Mesothelial cell of epicardium (in vitro differentiated cells): Measurements from ENCODE around the gene RORB. TPM values are rescaled to one million over a fixed set of nuclear protein-coding genes. Genes with fewer than 3 reads are reported as not detected.
A peak's percentile ranks its signal among the peaks of the same experiment; 100 is the strongest.

Experiments
- DNase-seq, 2 experiments: peaks; one replicate each; pipeline ENCODE4 v3.0.0; 2021; ENCODE audit warnings: low spot score in 2 of 2; ENCODE audit not compliant: unreplicated experiment in 2 of 2
- H3K27ac Mint-ChIP-seq: 2 replicates; pipeline ENCODE4 v1.8.0; 2021; ENCODE audit warnings: mixed read lengths
- H3K27me3 Mint-ChIP-seq: 2 replicates; pipeline ENCODE4 v1.8.0; 2021; ENCODE audit warnings: low read depth, mixed read lengths
- H3K36me3 Mint-ChIP-seq: 2 replicates; pipeline ENCODE4 v1.8.0; 2021; ENCODE audit warnings: mixed read lengths
- H3K4me1 Mint-ChIP-seq: 2 replicates; pipeline ENCODE4 v1.8.0; 2021; ENCODE audit warnings: mixed read lengths
- H3K4me3 Mint-ChIP-seq: 2 replicates; pipeline ENCODE4 v1.8.0; 2021; ENCODE audit warnings: mild to moderate bottlenecking, moderate library complexity, mixed read lengths
- H3K9me3 Mint-ChIP-seq: 2 replicates; pipeline ENCODE4 v1.8.0; 2021; ENCODE audit warnings: mixed read lengths
- CTCF ChIP-seq: fragments of 200-600 bp; sonication (generic); IDR thresholded peaks from one replicate; pipeline ENCODE4 v1.5.0; 2021; ENCODE audit warnings: antibody characterized with exemption; ENCODE audit not compliant: unreplicated experiment
- total RNA-seq: library from RNA; stranded (reverse); gene quantifications from 3 replicates; pipeline ENCODE4 v1.2.1, GENCODE V29; 2021

RORB gene
- total RNA-seq, 1 donor from 2014 or later, result 0.38 TPM

- peaks cover 30% of the 10 kb centered on the region for H3K4me1 Mint-ChIP-seq
- H3K36me3 Mint-ChIP-seq, result no peaks in the 10 kb centered on the region
- no peak for TF ChIP-seq CTCF
- H3K27ac Mint-ChIP-seq, result no peak overlapping the region
- peak in 1 of 2 experiments; percentile 44 for DNase-seq
- H3K9me3 Mint-ChIP-seq, result no peaks in the 10 kb centered on the region
- peaks cover 90% of the 10 kb centered on the region for H3K27me3 Mint-ChIP-seq
- H3K4me3 Mint-ChIP-seq, result peak overlapping the region; percentile 75
Observed at GRCh38 chr9:74497748-74498620, 849 bp downstream of the RORB start.

GRCh38 chr9:74498621-74499095 is 1.5 kb downstream of the RORB start:
- no peak for TF ChIP-seq CTCF
- H3K4me1 Mint-ChIP-seq, result peaks cover 30% of the 10 kb centered on the region

GRCh38 chr9:74499111-74499601 is 2.0 kb downstream of the RORB start:
- H3K9me3 Mint-ChIP-seq, result no peaks in the 10 kb centered on the region
- no peak for DNase-seq
- H3K4me3 Mint-ChIP-seq, result peak overlapping the region; percentile 58
- TF ChIP-seq CTCF, result no peak
- peaks cover 92% of the 10 kb centered on the region for H3K27me3 Mint-ChIP-seq
- H3K36me3 Mint-ChIP-seq, result no peaks in the 10 kb centered on the region
- H3K4me1 Mint-ChIP-seq, result peaks cover 30% of the 10 kb centered on the region
- no peak overlapping the region for H3K27ac Mint-ChIP-seq

More at GRCh38 chr9:74498621-74499095, 1.5 kb downstream of the RORB start:
- H3K27ac Mint-ChIP-seq, result no peak overlapping the region
- H3K9me3 Mint-ChIP-seq, result no peaks in the 10 kb centered on the region
- H3K36me3 Mint-ChIP-seq, result no peaks in the 10 kb centered on the region
- peaks cover 91% of the 10 kb centered on the region for H3K27me3 Mint-ChIP-seq
- DNase-seq, result peak in 1 of 2 experiments; percentile 41
- H3K4me3 Mint-ChIP-seq, result peak overlapping the region; percentile 61

- Mint-ChIP-seq H3K9me3 (no peaks in the 10 kb centered on the region), H3K27ac (no peak overlapping the region), H3K36me3 (no peaks in the 10 kb centered on the region), H3K4me1 (peaks cover 30% of the 10 kb centered on the region), H3K27me3 (peaks cover 90% of the 10 kb centered on the region), H3K4me3 (peak overlapping the region; percentile 58)
- no peak for TF ChIP-seq CTCF
- no peak for DNase-seq
Observed at GRCh38 chr9:74499770-74500583, 2.8 kb downstream of the RORB start.

- Mint-ChIP-seq H3K27me3 (peaks cover 91% of the 10 kb centered on the region), H3K36me3 (no peaks in the 10 kb centered on the region), H3K4me3 (no peak overlapping the region)
Observed at GRCh38 chr9:74500584-74500924, 3.4 kb downstream of the RORB start.

More at GRCh38 chr9:74500584-74500924, 3.4 kb downstream of the RORB start:
- no peak overlapping the region for H3K27ac Mint-ChIP-seq
- no peak for TF ChIP-seq CTCF
- no peaks in the 10 kb centered on the region for H3K9me3 Mint-ChIP-seq
- no peak for DNase-seq
- H3K4me1 Mint-ChIP-seq, result peaks cover 30% of the 10 kb centered on the region
